HAP-1 (cell line): ENCODE data around the gene RAB7B.
A peak's percentile ranks its signal among the peaks of the same experiment; 100 is the strongest.

Experiments used
- DNase-seq, 2 experiments: peaks; one replicate each; pipeline ENCODE4 v3.0.0-alpha.2; 2016 to 2020; ENCODE audit warnings: low spot score in 2 of 2
- H3K27me3 ChIP-seq: fragments of 250-450 bp; sonication (Bioruptor Pico); 2 replicates; pipeline ENCODE4 v1.5.1; 2020; ENCODE audit warnings: low read depth, mild to moderate bottlenecking, moderate library complexity
- H3K36me3 ChIP-seq: fragments of 250-450 bp; sonication (Bioruptor Pico); replicated peaks from 2 replicates; pipeline ENCODE4 v1.5.1; 2020; ENCODE audit warnings: mild to moderate bottlenecking
- H3K4me1 ChIP-seq: fragments of 250-450 bp; sonication (Bioruptor Pico); 2 replicates; pipeline ENCODE4 v1.5.1; 2020; ENCODE audit warnings: mild to moderate bottlenecking
- H3K4me3 ChIP-seq: fragments of 250-450 bp; sonication (Bioruptor Pico); 2 replicates; pipeline ENCODE4 v1.5.1; 2020; ENCODE audit warnings: mild to moderate bottlenecking, moderate library complexity
- H3K9me3 ChIP-seq: fragments of 250-450 bp; sonication (Bioruptor Pico); 2 replicates; pipeline ENCODE4 v1.5.1; 2020; ENCODE audit warnings: mild to moderate bottlenecking, moderate library complexity
- in situ Hi-C: fragments of 300-500 bp; cut with MboI; formaldehyde crosslinking; loops from 3 replicates; pipeline ENCODE4 v1.14.3; 2020; ENCODE audit warnings: low sequenced_read_pairs, inconsistent platforms, mixed read lengths

RAB7B gene

DNA sequence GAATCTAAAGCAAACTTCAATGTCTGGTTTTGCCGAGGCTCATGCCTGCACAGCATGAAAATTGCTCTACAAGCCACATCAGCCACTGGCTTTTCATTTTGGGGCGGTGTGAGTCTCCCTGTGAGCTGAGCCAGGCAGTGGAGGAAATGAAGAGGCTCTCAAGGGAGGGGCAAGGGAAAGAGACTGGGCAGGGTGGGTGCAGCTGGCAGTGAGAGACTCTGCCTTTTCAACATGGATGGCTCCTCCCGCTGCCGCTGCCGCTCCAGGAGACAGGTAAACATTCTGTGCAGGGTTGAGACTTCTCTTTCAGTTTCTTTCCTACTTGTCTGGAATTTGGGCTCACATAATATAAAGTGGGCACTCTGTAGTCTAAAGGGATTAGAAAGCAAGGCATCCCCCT, 31.8 kb upstream of the RAB7B start:
- in situ Hi-C loops: no loop called here
- DNase-seq: no peak
- no peaks in the 10 kb centered on the region for H3K9me3 ChIP-seq
- no peaks in the 10 kb centered on the region for H3K36me3 ChIP-seq
- H3K27me3 ChIP-seq: peaks cover 15% of the 10 kb centered on the region
- no peaks in the 10 kb centered on the region for H3K4me1 ChIP-seq
- no peak overlapping the region for H3K4me3 ChIP-seq

DNA sequence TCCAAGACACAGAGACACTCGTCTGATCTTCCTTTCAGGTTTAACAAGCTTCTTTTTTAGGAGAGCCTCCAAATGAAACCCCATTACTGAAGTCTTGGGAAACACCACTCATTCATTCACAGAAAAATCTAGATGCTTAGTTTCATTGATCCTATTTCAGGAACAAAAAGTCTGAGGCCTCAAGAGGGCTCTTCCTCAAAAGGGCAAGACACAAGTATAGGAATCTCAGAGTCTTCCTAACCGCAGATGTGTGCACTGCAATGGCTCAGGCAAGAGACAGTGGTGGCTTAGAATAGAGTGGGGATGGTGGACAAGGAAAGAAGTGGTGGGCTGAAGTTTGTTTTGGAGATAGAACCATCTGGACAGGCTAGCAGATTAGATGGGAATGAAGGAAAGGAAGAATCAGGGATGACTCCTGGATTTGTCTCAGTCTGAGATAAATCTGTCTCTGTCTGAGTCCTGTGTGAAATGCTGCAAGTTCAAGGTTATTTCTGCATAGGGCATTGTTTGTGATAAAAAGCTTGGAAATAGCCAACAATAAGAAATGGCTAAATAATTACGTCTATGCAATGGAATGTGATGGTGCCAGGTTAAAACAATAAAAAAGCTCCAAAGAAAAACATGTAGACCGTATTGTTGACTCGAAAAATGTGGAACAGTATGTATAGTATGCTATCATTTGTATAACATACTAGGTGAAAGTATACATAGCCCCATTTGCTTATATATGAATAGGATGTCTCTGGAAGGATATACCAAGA, 29.4 kb upstream of the RAB7B start:
- H3K9me3 ChIP-seq: no peaks in the 10 kb centered on the region
- DNase-seq: no peak
- no peaks in the 10 kb centered on the region for H3K36me3 ChIP-seq
- no peak overlapping the region for H3K4me3 ChIP-seq
- in situ Hi-C loops: no loop called here
- no peaks in the 10 kb centered on the region for H3K4me1 ChIP-seq
- peaks cover 15% of the 10 kb centered on the region; the same call in 1 of the 2 replicates for H3K27me3 ChIP-seq

DNA sequence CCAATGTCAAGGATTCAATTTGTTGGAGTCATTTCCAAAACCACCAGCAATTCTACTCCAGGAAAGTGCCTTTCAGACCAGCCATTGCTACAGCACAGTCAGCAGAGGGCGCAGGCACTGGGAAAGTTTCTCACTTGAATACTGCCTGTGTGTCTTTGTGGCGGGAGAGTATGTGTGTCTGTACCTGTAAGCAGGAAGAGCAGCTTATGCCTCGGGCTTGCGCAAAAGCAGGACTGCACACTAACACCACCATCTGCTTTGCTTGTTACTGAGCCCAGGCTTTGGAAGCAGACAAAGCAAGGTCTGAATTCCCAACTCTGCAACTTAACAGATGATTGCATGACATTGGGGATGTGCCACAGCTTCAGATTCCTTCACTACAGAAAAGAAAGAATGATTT, 27.5 kb upstream of the RAB7B start:
- in situ Hi-C loops: no loop called here
- DNase-seq: peak; percentile 70 to 82

DNA sequence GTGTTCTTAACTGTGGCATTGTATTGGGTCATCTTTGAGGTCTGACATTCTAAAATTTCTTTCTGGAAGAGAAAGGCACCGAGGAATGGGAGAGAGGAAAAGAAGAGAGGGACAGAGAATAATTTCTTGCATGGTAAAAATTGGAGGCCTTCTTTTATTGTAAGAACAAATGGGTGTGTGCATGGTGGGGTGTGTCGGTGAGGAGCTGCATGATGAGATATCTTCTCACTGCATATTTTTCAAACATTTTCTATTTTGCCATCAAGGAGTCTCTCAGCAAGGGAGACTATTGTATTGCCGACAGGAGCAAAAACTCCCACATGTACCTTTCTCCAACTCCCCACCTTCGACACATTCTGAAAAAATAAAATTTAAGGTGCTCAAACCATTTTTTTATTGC, 27.0 kb upstream of the RAB7B start:
- no peak for DNase-seq
- H3K9me3 ChIP-seq: no peaks in the 10 kb centered on the region
- no peaks in the 10 kb centered on the region for H3K4me1 ChIP-seq
- no peaks in the 10 kb centered on the region for H3K36me3 ChIP-seq
- H3K27me3 ChIP-seq: peaks cover 10% of the 10 kb centered on the region; the same call in 1 of the 2 replicates
- in situ Hi-C loops: no loop called here
- no peak overlapping the region for H3K4me3 ChIP-seq

More for the DNA sequence above, 27.5 kb upstream of the RAB7B start:
- H3K9me3 ChIP-seq: no peaks in the 10 kb centered on the region
- no peaks in the 10 kb centered on the region for H3K4me1 ChIP-seq
- H3K36me3 ChIP-seq: no peaks in the 10 kb centered on the region
- H3K27me3 ChIP-seq: peaks cover 10% of the 10 kb centered on the region; the same call in 1 of the 2 replicates
- no peak overlapping the region for H3K4me3 ChIP-seq

DNA sequence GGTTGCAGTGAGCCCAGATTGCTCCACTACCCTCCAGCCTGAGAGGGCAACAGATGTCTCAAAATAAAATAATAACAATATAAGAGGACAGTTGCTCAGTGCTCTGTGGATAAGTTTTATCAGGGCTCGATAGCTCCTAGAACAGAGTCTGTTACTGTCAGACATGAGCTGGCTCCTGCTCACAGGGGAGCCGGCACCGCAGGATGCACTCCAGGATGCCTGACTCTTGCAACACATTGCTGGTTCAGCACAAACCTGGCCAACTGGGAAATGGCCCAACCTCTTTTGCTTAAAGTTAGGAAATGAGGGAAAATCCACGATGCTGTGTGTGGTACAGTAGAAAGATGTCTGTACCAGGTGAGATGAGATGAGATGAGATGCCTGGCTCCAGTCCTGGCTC, 26.3 kb upstream of the RAB7B start:
- H3K36me3 ChIP-seq: no peaks in the 10 kb centered on the region
- no peak for DNase-seq
- in situ Hi-C loops: loop anchor here (5.0 kb wide), 1 partner anchor 78 kb away; no protein-coding TSS in a partner anchor
- no peaks in the 10 kb centered on the region for H3K4me1 ChIP-seq
- no peak overlapping the region for H3K4me3 ChIP-seq
- H3K27me3 ChIP-seq: peaks cover 4% of the 10 kb centered on the region; the same call in 1 of the 2 replicates
- no peaks in the 10 kb centered on the region for H3K9me3 ChIP-seq

DNA sequence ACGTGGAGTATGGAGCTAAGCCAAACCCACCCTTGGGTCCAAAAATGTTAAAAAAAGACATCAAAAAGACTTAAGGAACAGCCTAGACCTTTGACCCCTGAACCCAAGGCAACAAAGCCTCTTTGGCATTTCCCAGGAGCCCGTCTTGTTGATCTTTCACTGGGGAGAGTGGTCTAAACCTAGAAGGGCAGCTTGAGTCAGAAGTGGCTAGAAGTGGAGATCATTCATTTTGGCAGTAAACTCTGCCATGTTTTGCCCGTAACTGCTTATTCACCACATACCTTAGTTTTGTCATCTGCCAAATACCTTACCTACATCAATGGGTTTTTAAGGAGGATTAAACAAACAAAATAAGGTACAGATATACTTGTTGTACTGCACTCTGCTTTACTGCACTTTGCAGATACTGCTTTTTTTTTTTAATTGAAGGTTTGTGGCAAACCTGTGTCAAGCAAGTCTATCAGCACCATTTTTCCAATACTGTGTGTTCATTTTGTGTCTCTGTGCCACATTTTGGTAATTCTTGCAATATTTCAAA, 22.2 kb upstream of the RAB7B start:
- Histone ChIP-seq H3K9me3 (no peaks in the 10 kb centered on the region), H3K27me3 (peaks cover 5% of the 10 kb centered on the region), H3K4me1 (no peaks in the 10 kb centered on the region), H3K36me3 (no peaks in the 10 kb centered on the region), H3K4me3 (no peak overlapping the region)
- no peak for DNase-seq
- in situ Hi-C loops: loop anchor here (5.0 kb wide), 1 partner anchor 82 kb away; no protein-coding TSS in a partner anchor

DNA sequence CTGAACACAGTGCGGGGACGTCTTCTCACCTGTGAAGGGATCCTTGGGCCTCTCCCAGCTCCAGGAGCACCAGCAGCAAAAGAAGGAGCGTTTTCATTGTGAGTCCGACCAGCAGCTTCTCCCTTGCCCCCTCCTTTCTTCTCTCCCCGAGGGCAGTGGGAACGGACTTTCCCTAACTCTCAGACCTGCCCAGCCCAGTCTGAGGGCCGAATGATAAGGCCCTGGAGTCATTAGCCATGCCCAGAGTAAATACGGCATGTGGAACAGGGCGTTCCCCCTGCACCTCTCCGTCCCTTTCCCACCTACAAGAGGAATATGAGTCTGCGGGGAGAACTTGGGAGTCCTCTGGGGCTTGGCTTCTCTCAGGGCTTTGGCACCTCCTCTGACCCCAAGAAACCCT, 20.5 kb upstream of the RAB7B start, which contains the start of gene CTSE:
TSS of gene CTSE (minus strand) at position 201 of the 400 bp plus-strand sequence. CDS start at position 97, 104 bp downstream.
- H3K36me3 ChIP-seq: no peaks in the 10 kb centered on the region
- in situ Hi-C loops: no loop called here
- H3K4me3 ChIP-seq: no peak within 1 kb of the TSS
- no peaks in the 10 kb centered on the region for H3K9me3 ChIP-seq
- no peak for DNase-seq
- peaks cover 2% of the 10 kb centered on the region for H3K27me3 ChIP-seq
- no peaks in the 10 kb centered on the region for H3K4me1 ChIP-seq

DNA sequence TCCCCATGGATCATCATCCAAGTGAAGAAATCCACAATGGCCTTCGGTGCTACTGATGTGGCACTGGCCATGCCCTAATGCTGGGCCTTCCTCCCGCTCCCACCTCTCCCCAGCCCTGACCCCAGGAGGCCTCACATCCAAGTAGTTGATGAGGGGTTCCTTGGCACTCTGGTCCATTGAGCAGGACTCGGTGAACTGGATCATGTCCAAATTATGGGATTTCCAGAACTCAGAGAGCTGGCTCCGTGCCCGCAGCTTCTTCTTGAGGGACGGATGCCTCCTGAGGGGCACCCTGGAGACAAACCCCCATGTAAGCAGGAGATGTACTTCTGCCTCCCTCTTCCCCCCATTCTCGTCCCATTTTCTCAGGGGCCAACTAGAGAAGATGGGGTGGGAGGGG, 19.6 kb upstream of the RAB7B start:
- H3K27me3 ChIP-seq: peaks cover 2% of the 10 kb centered on the region; the same call in 1 of the 2 replicates

DNA sequence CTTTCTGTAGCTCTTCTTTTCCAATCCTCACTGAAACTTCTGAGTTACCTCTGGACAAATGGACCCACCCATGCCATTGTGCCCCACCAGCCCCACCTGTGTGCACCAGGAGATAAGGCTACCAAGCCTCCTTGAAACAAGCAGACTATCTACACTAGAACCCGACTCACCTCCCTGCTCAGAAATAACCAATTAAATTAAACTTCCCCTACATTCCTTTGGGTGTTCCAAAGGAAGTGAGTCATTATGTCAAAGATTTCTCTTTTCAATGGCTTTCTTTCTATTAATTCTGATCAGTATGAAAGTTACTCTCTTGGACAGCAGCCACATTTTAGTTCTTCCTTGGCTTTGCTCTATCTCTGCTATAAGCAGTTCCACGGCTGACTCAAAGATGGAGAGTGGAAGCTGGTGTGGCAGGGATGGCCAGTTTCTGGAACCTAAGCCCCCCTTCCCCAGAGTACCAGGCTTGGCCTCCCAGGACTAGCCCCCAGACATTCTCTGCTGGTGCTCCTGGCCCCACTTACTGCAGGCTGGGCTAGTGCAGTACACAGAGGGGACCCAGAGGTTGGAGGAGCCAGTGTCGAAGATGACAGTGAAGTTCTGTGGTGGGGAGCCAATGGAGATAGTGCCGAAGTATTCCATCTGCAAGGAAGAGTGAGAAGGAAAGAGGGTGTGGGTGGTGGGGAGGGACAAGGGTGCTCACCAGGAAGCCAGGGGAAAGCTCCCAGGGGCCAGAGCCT, 18.6 kb upstream of the RAB7B start:
- in situ Hi-C loops: no loop called here
- H3K4me3 ChIP-seq: no peak overlapping the region
- H3K27me3 ChIP-seq: peaks cover 2% of the 10 kb centered on the region; the same call in 1 of the 2 replicates
- H3K36me3 ChIP-seq: no peaks in the 10 kb centered on the region
- H3K9me3 ChIP-seq: no peaks in the 10 kb centered on the region
- H3K4me1 ChIP-seq: no peaks in the 10 kb centered on the region
- DNase-seq: no peak

More for the DNA sequence above, 19.6 kb upstream of the RAB7B start:
- in situ Hi-C loops: no loop called here
- Histone ChIP-seq H3K9me3 (no peaks in the 10 kb centered on the region), H3K36me3 (no peaks in the 10 kb centered on the region), H3K4me3 (no peak overlapping the region), H3K4me1 (no peaks in the 10 kb centered on the region)
- DNase-seq: no peak

DNA sequence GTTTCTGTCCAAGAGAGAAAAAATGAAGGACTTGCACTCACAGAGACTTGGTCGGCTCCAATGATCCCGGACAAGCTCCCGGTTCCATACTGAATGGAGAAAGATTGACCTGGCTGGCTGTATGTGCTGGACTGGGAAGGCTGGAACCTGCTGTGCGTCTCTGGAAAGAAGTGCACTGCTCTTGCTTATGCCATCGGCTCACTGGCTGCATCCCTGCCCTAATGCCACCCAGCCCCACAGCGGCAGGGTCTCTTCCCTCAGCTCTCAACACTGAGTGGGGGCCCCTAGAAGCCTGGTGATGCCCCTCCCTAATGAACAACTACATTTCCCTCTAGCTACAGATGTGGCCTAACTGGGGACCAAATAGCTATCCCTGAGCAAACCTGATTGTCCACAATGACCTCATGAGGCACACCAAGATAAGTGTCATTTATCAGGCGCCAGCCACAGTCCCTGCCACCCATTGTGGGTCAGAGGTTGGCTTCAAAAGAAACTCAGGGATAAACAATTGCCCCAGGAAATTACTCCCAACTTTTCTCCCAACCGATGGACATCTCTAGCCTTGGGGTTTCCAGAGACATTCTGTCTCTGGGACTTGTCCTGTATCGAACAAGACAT, 17.9 kb upstream of the RAB7B start:
- in situ Hi-C loops: no loop called here

DNA sequence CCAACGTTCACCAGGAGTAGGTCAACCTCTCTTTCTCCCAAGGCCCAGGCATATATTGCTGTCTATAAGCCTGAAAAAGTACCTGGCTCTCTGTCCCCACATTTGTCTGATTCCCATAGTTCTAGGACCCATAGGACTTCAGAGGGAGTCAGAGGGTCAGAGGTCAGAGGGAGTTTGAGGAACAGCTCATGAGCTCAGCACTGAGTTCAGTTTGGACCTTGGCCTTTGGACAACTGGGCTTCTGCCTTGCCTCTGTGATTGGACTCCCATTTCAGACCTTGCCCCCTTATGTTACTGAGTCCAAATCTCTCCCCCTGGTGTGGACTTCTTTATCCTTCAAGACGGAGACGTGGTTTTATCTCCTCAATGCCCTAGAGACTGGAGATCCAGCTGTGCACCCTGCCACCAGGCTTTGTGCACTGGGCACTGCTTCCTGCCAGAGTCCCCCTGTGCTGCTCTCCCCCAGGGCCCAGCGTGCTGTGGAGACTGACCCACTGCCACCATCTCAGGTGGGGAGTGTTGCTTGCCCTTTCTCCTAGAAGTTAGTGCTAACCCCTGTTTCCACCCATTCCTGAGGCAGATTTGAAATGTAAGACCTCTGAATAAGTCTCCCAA, 17.3 kb upstream of the RAB7B start:
- in situ Hi-C loops: no loop called here
- no peaks in the 10 kb centered on the region for H3K4me1 ChIP-seq
- peaks cover 2% of the 10 kb centered on the region; the same call in 1 of the 2 replicates for H3K27me3 ChIP-seq
- no peak overlapping the region for H3K4me3 ChIP-seq
- no peaks in the 10 kb centered on the region for H3K9me3 ChIP-seq
- DNase-seq: no peak
- H3K36me3 ChIP-seq: no peaks in the 10 kb centered on the region

More for the DNA sequence above, 17.9 kb upstream of the RAB7B start:
- no peak overlapping the region for H3K4me3 ChIP-seq
- H3K27me3 ChIP-seq: peaks cover 2% of the 10 kb centered on the region; the same call in 1 of the 2 replicates
- DNase-seq: no peak
- no peaks in the 10 kb centered on the region for H3K4me1 ChIP-seq
- H3K9me3 ChIP-seq: no peaks in the 10 kb centered on the region
- no peaks in the 10 kb centered on the region for H3K36me3 ChIP-seq

DNA sequence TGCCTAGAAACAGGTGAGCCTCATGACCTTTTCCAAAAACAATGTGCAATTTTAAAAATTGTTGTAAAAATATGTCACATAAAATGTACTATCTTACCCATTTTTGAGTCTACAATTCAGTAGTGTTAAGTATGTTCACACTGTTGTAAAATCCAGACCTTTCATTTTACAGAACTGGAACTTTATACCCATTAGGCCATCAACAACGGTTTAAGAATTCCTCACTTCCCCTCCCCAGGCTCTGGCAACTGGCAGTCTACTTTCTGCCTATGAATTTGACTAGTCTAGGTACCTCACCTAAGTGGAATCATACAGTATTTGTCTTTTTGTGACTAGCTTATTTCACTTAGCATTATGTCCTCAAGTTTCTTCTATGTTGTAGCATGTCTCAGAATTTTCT, 11.9 kb upstream of the RAB7B start:
- DNase-seq: no peak
- Histone ChIP-seq H3K4me3 (no peak overlapping the region), H3K9me3 (no peaks in the 10 kb centered on the region), H3K27me3 (no peaks in the 10 kb centered on the region), H3K36me3 (no peaks in the 10 kb centered on the region), H3K4me1 (no peaks in the 10 kb centered on the region)
- in situ Hi-C loops: no loop called here

DNA sequence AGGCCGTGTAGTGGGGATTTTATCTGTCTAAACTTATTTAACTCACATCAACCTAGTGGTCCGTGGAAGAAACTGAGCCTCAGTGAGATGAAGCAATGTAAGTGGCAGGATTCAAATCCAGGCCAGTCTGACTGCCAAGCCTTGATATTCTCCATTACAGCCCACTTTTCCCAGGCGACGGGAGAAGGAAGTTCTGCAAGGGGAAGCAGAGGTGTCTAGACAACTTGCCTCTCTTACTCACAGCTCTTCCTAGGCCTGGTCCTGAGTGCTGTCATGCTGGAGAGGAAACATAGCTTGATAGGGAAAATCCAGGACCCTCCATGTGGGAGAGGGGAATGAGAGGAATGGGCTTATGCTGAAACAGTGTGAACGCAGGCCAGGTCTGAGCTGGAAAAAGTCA, 11.4 kb upstream of the RAB7B start:
- Histone ChIP-seq H3K4me1 (no peaks in the 10 kb centered on the region), H3K9me3 (no peaks in the 10 kb centered on the region), H3K27me3 (no peaks in the 10 kb centered on the region), H3K36me3 (no peaks in the 10 kb centered on the region), H3K4me3 (no peak overlapping the region)
- in situ Hi-C loops: no loop called here
- DNase-seq: no peak
